GM18873 (cell line): ENCODE data around the gene FUOM.
A peak's percentile ranks its signal among the peaks of the same experiment; 100 is the strongest.

ENCODE experiments used
- ATAC-seq: cut with Tn5 transposase; IDR thresholded peaks from one replicate; pipeline ENCODE4 v1.9.1; 2021; ENCODE audit warnings: mild to moderate bottlenecking, moderate library complexity, moderate number of reproducible peaks; ENCODE audit not compliant: unreplicated experiment, low FRiP score

FUOM gene

GRCh38 chr10:133316732-133317131 lies 41.1 kb downstream of the FUOM start:
- no peak for ATAC-seq

DNA sequence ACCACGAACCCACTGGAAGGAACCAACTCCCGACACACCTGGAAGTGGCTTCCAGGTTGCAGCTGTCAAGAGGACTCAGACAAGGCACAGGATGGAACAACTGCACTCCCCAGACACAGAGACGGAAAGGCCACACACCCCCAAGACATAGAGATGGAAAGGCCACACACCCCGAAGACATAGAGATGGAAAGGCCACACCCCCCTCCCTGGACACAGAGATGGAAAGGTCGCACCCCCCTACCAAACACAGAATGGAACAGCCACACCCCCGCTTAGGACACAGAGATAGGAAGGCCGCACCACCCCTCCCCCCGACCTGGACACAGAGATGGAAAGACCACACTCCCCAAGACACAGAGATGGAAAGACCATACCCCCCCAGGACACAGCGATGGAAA lies 41.6 kb downstream of the FUOM start:
- no peak for ATAC-seq

- no peak for ATAC-seq
These were observed 42.0 kb downstream of the FUOM start for GRCh38 chr10:133315847-133316246.

DNA sequence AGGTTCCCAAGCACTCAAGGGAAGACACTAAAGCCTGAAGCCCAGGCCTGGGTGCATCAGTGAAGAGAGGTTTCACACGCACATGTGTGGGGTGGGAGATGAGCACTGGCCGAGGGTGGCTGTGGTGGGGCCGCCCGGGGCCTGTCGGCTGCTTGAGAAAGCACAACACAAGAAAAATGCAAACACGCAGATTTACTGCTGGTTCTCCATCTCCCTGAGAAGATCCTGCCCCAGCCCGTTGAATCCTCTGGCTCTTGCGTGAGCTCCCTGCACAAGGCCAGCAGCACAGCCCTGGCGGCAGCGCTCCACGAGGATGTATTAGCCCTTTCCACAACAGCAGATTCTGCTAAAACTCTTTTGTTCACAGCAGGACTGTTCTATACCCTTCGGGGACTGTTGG lies 42.9 kb downstream of the FUOM start:
- ATAC-seq = no peak

GRCh38 chr10:133313192-133313591 lies 44.6 kb downstream of the FUOM start:
- ATAC-seq = no peak

GRCh38 chr10:133312769-133313145 lies 45.1 kb downstream of the FUOM start:
- ATAC-seq = no peak

DNA sequence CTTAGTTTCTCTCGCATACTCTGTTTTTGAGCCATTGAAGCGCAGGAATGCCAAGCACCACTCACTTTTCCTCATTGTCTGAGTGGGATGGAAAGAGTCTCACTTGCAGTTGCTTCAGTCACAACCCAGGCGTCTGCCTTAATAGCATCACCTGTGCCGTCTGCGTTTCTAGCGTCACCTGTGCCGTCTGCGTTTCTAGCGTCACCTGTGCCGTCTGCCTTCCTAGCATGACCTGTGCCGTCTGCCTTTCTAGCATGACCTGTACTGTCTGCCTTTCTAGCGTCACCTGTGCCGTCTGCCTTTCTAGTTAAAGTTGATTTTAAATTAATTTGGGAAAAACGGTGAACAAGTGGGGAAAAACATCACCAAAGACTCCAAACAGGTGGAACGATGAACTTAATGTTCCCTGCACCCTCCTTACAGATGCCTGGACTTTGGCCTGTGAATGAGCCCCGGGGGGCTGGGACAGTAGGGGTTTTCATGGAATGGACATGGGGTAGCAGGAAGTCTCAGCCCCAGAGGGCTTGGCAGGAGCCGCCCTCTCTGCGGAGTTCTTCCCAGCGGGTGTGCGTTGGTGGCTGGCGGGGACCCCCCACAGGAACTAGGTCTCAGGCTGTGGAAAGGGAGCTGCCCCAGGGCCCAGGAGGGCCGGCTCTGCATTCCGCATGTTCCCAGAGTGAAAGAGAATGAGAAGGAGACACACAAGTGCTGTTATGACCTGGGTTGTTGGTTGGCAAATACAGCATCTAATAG lies 45.6 kb downstream of the FUOM start:
- ATAC-seq = no peak

DNA sequence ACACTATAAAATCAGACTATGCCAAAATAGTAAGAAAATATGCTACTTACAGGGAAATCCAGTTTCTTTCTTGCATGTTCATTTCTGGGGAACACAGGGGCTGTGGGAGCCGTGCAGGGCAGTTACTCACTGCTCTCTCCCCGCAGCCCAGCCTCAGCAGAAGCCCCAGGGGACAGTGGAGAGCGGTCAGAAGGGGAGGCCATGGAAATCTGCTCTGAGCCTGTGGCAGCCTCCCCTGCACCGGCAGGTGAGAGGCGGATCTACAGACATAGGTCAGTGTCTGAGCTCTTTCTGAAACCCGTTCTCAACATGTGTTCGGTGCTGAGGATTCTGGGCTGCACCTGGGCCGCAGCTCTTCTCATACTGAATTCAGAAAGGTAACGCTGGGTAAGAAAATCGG lies 46.2 kb downstream of the FUOM start:
- no peak for ATAC-seq

GRCh38 chr10:133310789-133311188 lies 47.0 kb downstream of the FUOM start:
- no peak for ATAC-seq

DNA sequence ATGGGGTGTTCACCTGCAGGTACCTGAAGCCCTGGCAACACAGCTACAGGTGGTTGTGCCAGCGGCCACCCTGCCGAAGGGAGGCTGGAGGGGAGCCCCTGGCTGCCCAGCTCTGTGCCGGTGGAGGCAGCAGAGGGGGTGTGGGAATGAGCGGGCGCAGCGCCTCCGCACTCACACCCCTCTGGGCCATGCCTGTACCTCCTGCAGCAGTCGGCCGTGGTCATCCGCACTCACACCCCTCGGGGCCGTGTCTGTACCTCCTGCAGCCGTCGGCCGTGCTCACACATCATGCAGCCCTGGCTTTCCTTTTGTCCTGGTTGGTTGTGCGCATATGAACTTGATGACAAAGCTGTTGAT lies 47.4 kb downstream of the FUOM start:
- no peak for ATAC-seq

DNA sequence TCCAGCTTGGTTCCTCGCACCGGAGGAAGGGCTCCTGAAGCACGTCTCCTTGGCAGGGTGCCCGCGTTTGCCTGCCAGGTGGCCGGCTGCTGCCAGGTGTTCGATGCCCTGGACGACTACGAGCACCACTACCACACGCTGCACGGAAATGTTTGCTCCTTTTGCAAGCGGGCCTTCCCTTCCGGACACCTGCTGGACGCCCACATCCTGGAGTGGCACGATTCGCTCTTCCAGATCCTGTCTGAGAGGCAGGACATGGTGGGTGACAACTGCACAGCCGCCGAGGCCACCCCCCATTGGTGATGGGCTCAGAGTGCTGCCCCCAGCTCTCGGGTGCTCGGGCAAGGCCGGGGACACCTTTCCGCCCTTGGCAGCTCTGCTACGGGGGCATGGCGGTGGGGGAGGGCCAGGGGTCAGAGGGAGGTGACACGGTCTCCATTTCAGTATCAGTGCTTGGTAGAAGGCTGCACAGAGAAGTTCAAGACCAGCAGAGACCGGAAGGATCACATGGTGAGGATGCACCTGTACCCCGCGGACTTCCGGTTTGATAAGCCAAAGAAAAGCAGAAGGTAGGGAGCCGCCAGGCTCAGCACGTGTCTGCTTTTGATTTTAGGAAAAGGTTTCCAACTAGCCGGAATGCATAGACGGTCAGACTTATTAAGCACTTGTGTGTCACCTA lies 48.0 kb downstream of the FUOM start:
- no peak for ATAC-seq

DNA sequence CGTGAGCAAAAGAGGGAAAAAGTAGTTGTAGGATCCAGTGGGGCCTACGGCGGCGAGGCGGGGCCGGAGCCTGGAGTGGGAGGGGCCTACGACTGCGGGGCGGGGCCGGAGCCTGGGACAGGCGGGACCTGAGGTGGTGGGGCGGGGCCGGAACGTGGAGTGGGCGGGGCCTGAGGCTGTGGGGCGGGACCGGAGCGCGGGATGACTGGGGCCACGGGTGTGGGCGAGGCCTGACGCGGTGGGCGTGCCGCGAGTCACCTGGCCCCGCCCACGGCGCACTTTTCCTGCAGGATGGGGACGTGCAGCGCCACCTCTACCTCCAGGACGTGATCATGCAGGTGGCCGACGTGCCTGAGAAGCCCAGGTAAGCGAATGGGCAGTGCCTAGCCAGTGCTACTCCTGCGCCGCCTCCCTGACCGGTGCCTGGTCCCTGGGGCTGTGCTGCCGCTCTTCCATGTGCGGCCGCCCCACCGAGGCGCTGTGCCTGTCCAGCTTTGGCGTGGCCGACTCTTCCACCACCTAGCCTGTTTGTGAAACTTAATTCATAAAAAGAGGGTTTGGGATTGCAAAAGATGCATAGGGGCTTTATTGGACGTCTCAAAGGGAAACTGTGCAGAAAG lies 48.6 kb downstream of the FUOM start:
- ATAC-seq = peak; percentile 69

DNA sequence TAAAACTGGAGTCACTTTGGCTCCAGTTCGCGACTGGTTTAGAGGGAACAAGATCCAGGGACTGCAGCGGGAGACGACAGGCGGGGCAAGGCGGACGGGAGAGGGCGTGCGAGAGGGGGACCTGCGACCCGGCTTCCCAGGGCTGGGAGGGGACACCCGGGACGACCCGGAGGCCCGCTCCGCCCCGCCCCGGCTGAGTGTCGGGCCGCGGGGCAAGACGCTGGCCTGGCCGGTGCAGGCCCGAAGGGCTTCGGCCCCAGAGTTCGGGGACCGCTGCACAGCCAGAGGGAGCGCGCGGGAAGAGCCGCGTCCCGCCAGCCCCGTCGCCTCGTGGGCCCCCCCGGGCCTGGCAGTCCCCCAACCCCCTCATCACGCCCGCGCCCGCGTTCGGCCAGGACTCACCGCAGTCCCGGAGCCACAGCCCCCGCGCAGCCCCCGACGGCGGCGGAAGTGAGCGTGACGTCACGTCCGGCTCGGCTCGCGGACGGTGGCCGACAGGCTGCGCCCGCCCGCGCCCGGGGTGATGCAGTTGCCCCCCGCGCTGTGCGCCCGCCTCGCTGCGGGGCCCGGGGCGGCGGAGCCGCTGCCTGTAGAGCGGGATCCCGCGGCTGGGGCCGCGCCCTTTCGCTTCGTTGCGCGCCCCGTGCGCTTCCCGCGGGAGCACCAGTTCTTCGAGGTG lies 49.3 kb downstream of the FUOM start, which contains the start of the genes TUBGCP2 and ZNF511:
TSS of gene TUBGCP2 (minus strand) at position 452 of the 679 bp plus-strand sequence. CDS start 5,931 bp downstream, outside the sequence.
TSS of gene ZNF511 (plus strand) at position 494 of the 679 bp plus-strand sequence. CDS start at position 524, 30 bp downstream.
- peak; percentile 69 for ATAC-seq

DNA sequence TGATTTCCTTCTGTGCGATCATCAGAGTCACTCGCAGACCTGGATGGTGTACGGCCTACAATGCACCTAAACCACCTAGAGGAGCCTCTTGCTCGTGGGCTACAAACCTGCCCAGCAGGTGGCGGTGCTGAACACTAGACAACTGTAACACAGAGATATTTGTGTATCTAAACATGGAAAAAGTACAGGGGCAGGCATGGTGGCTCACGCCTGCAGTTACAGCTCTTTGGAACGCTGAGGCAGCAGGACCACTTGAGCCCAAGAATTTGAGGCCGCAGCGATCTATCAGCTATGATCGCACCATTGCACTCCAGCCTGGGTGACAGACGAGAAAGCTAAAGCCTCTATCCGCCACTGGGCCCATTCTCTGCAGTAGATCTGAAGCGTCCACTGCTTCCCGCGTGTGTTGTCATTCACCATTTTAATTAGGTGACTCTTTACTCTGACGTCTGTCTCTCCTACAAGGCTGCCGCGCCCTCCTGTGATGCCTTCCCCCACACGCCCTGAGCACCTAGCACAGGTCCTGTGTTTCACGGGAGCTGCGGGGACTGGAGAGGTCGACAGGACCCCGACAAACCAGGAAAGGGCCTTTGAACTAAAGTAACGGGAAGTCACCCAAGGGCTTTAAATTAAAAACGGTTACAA lies 49.9 kb downstream of the FUOM start:
- ATAC-seq = peak; percentile 36

- ATAC-seq = no peak
These were observed 50.9 kb downstream of the FUOM start for GRCh38 chr10:133306941-133307379.

DNA sequence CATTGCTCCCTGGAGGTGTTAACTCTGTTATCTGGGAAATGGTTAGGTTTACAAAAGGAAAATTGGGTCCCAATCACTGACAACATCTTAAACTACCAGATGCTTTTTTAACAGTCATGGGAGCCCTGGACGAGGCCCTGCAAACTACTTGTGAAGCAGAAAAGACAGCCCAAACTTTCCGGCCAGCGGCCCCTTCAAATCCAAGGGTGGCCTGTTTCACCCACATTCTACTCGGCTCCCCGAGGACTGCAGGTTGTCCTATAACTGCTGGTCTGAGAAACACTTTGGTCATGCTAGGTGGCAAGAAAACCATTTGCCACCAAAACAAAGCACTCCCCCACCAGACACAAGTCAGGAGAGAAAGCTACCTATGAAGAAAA lies 51.7 kb downstream of the FUOM start:
- ATAC-seq = no peak
